GM04504 (cell line): Measurements from ENCODE around the gene TSSK3.
"Not testable (repeated sequence)": the region's sequence is repeated elsewhere in the genome, so short reads cannot be mapped to it uniquely, and the experiment has no call there.

Experiments
- DNase-seq: peaks from one replicate; pipeline ENCODE4 v3.0.0-alpha.2; 2012; ENCODE audit warnings: low read depth

TSSK3 gene

GRCh38 chr1:32364836-32365235 is 2.5 kb downstream of the TSSK3 start:
- no peak for DNase-seq

GRCh38 chr1:32365445-32365844 is 3.1 kb downstream of the TSSK3 start:
- no peak for DNase-seq

DNA sequence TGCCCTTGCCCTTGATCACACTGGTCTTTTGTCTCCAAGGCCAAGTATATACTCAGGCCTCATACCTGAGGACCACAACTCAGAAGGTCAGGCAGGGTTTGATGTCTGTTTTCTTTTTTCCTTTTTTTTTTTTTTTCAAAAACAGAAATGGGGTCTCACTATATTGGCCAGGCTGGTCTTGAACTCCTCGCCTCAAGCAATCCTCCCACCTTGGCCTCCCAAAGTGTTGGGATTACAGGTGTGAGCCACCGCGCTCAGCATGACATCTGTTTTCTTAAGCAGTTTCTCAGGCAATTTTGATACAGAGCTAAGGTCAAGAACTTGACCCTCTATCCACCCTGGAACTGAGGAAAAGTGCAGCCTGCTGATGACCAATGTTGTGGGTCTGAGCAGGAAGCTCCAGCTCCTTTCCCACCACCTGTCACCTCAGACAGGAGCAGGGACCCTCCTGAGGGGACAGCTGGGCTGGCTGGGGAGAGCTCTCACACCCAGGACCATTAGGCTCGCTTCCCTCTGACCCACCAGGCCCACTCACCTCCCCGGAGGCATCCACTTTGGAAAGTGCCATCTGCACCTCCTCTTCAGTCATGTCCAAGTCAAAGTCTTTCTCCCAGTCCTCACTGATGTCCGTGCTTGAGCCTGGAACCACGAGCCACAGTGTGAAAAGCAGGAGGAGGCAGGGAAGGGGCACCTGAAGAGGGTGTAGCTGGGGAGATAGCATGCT is 5.7 kb downstream of the TSSK3 start:
- no peak for DNase-seq

DNA sequence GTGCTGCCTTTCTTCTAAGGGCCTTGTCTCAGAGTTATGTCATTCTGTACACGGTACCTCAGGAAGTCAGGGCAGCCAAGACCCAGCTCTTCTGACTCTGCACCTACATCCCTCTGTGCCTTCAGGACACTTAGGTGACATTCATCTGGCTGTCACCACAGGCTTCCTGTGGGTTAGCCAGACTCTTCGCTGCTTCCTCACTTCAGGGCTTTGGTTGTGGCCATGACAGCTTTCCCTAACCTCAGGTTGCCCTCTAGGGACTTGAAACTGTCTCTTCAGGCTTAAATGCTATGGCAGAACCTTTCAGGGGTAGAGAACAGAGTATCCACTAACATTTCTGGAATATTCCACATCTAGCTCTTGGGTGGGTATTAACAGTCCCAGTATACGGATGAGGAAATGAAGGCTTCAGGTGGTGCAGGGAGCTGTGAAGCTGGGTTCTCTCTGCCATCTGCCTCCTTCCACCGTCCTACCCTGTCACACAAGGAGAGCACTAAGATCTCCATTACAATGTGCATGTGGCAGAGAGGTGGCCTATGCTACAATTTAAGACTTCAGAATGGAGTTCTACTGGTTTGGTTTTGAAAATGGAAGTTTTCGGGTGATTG is 9.9 kb downstream of the TSSK3 start:
- no peak for DNase-seq

GRCh38 chr1:32373996-32374592 is 11.8 kb downstream of the TSSK3 start:
- no peak for DNase-seq

DNA sequence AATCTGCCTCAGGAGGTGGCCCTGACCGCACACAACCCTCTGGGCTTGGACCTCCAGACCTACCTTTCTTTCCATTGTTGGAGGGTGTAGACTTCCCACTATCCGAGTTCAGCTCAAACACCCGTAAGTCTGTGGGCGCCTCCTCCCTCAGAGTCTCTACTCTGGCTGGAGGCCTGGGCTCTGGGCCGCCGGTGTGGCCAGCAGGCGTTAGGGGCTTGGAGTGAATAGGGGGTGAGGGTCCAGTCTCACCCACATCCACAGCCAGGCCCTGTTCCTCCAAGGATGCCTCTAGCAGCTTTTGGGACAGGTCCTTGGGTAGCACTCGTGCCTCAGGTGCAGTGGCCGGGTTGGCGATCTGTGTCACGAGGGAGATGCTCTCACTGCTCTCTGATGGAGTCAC is 13.9 kb downstream of the TSSK3 start:
- DNase-seq: no peak

DNA sequence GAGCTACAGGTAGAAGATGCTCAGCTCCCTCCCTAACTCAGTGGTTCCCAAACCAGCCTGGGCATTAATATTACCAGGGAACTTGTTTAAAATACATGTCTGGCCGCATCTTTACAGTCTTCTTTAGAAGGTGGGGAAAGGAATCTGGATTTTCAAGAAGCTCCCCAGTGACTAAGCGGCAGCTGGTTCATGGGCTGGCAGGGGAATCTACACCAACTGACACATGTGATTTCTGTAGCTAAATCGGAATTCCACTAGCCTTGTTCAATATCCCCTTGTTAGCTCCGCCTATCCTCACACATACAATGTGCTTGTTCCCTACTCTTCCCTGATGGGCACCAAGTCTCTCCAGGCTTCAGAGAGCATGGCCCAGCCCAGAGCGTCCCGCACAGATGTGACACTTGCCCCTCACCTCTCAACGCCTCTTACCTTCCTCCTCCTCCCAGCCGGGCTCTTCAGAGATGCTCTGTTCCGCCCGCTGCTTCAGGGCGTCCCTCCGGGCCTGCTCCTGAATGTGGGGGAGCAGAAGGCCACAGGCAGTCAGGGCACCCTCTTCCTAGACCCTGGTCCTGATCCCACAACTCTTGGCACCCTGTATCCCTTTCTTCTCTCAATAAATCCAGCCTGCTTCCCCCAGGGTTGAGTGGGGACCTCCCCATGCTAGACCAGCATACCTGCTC is 15.3 kb downstream of the TSSK3 start:
- no peak for DNase-seq

DNA sequence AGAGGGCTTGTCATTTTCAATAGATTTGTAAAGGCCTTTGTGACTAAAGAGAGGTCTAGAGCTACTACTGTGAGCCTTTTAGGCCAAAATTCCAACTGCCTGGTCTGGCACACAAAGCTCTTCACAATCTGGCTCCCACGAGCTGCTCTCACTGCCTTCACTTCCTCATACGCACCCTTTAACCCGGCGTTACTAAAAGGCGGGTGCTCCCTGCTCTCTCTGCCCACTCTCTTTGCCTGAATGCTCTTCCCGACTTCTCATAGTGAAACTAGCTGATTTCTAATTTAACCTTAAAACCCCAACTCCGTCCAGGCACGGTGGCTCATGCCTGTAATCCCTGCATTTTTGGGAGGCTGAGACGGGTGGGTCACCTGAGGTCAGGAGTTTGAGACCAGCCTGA is 17.7 kb downstream of the TSSK3 start:
- no peak for DNase-seq

- no peak for DNase-seq
Measured at GRCh38 chr1:32386676-32387392, 24.5 kb downstream of the TSSK3 start.

- no peak for DNase-seq
Measured at GRCh38 chr1:32388641-32389040, 26.3 kb downstream of the TSSK3 start.

- DNase-seq: no peak
Measured at GRCh38 chr1:32390904-32391870, 28.8 kb downstream of the TSSK3 start.

GRCh38 chr1:32392325-32392724 is 30.0 kb downstream of the TSSK3 start:
- DNase-seq: no peak

DNA sequence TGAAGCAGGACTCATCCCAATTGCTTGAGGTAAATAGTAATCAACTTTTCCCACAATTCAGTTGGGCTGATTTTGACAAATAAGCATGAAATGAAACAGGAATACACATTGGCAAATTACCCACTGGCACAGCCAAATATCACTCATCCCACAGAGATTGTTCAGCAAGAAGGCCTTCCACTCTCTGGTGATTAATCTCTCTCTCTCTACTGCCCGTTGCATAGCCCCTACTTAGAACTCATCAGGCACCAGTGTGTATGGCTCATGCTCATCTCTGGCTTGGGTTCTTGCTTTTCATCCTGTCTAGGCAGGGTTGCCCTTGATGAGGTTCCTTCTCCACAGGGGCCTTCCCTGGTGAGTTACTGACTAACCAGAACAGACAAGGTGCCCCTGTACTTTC is 30.8 kb downstream of the TSSK3 start:
- peak; percentile 9 for DNase-seq

- no peak for DNase-seq
Measured at GRCh38 chr1:32393832-32394140, 31.4 kb downstream of the TSSK3 start.

GRCh38 chr1:32394141-32394889 is 32.0 kb downstream of the TSSK3 start, which contains the start of gene BSDC1:
TSS of gene BSDC1 (minus strand) at chr1:32394441. CDS start at chr1:32394414, 27 bp downstream.
- peak; percentile 98 for DNase-seq

- no peak for DNase-seq
Measured at GRCh38 chr1:32394890-32395432, 32.6 kb downstream of the TSSK3 start.

DNA sequence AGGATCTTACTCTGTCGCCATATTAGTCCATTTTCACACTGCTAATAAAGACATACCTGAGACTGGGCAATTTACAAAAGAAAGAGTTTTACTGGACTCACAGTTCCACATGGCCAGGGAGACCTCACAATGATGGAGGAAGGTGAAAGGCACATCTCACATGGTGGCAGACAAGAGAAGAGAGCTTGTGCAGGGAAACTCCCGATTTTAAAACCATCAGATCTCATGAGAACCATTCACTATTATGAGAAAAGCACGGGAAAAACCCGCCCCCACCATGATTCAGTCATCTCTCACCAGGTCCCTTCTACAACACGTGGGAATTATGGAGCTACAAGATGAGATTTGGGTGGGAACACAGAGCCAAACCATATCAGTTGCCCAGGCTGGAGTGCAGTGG is 34.2 kb downstream of the TSSK3 start:
- DNase-seq: not testable (repeated sequence)

- no peak for DNase-seq
Measured at GRCh38 chr1:32398401-32398800, 36.1 kb downstream of the TSSK3 start.

- no peak for DNase-seq
Measured at GRCh38 chr1:32399843-32400242, 37.5 kb downstream of the TSSK3 start.
